ENCODE measurements around the gene MKNK1. TPM values are rescaled to one million over a fixed set of nuclear protein-coding genes. Genes with fewer than 3 reads are reported as not detected.

The MKNK1 gene
- polyA plus RNA-seq, 1 donor (not counting 4 experiments of a cell fraction or from before 2014, with no cell fraction given), result 55.7 TPM

- no peak overlapping the region for H3K9ac ChIP-seq (ENCODE audit: control insufficient read depth, extremely low read depth, insufficient read depth, low read length)
- dilution Hi-C loops (cut with MboI; ENCODE audit: extremely low pct_ligation_motif_present, low sequenced_read_pairs), result no loop called here
- no peaks in the 10 kb centered on the region for H3K9me1 ChIP-seq (ENCODE audit: control insufficient read depth, extremely low read depth, insufficient read depth, low read length)
- H3K36me3 ChIP-seq (ENCODE audit: control insufficient read depth in 2 of 2, extremely low read depth in 1 of 2, insufficient read depth in 2 of 2, low read length in 2 of 2), result peaks cover 0 to 4% of the 10 kb centered on the region in 2 experiments
- H3K79me2 ChIP-seq (ENCODE audit: control insufficient read depth, insufficient read depth, low read length), result peaks cover 39% of the 10 kb centered on the region
- H3K9me3 ChIP-seq (ENCODE audit: control insufficient read depth, low read depth, low read length), result no peaks in the 10 kb centered on the region
- no peak overlapping the region for H3K27ac ChIP-seq (ENCODE audit: control insufficient read depth, insufficient read depth, low read length)
- H3K27me3 ChIP-seq (ENCODE audit: control insufficient read depth, extremely low read depth, insufficient read depth, low read length), result no peaks in the 10 kb centered on the region
- DNase-seq (ENCODE audit: low read depth, low spot score), result no peak
- H3K4me1 ChIP-seq (ENCODE audit: control insufficient read depth, extremely low read depth, insufficient read depth, low read length), result peaks cover 10% of the 10 kb centered on the region
- H4K20me1 ChIP-seq (ENCODE audit: control insufficient read depth, extremely low read depth, insufficient read depth, low read length), result no peaks in the 10 kb centered on the region
- TF ChIP-seq, protein P1, sequence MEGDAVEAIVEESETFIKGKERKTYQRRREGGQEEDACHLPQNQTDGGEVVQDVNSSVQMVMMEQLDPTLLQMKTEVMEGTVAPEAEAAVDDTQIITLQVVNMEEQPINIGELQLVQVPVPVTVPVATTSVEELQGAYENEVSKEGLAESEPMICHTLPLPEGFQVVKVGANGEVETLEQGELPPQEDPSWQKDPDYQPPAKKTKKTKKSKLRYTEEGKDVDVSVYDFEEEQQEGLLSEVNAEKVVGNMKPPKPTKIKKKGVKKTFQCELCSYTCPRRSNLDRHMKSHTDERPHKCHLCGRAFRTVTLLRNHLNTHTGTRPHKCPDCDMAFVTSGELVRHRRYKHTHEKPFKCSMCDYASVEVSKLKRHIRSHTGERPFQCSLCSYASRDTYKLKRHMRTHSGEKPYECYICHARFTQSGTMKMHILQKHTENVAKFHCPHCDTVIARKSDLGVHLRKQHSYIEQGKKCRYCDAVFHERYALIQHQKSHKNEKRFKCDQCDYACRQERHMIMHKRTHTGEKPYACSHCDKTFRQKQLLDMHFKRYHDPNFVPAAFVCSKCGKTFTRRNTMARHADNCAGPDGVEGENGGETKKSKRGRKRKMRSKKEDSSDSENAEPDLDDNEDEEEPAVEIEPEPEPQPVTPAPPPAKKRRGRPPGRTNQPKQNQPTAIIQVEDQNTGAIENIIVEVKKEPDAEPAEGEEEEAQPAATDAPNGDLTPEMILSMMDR (optimal IDR thresholded peaks at IDR 0.05 in 1 of 3, IDR thresholded peaks at IDR 0.05 in 1 of 3, conservative IDR thresholded peaks at IDR 0.05 in 1 of 3; ENCODE audit: extremely low read depth in 1 of 3, insufficient read depth in 2 of 3, low read length in 3 of 3), result no peak
- TF ChIP-seq EZH2 (IDR thresholded peaks at IDR 0.05; ENCODE audit: low read length), result no peak
- no peak overlapping the region for H3K4me2 ChIP-seq (ENCODE audit: control insufficient read depth, extremely low read depth, insufficient read depth, low read depth, low read length)
- H3K4me3 ChIP-seq (ENCODE audit: control insufficient read depth in 2 of 3, extremely low read depth in 1 of 3, insufficient read depth in 2 of 3, low read depth in 1 of 3, low read length in 3 of 3), result no peak overlapping the region
- no peak for FAIRE-seq
- H2AFZ ChIP-seq (ENCODE audit: control insufficient read depth, low read length), result no peak overlapping the region
These were observed 4.8 kb downstream of the MKNK1 start for GRCh38 chr1:46599059-46599970.

DNA sequence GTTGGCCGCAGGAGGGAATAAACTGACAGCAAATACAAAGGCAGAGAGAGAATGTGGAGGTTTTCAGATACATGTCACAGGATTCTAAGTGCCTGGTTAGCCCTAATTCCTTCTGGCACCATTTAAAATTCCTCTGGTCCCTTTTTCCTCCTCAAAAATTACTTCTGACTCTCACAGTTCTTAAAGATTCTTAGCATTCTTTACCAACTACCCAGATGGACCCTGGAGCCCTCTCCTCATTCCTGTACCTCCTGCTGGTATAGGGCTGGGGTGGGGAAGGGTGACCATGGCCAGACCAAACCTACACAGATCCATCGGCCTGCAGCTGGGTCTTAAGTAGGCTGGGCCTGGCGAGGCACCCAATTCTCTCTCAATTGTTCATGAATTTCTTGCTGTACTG lies 7.2 kb downstream of the MKNK1 start:
- no peak for TF ChIP-seq EZH2 (IDR thresholded peaks at IDR 0.05; ENCODE audit: low read length)
- TF ChIP-seq, protein P1 (optimal IDR thresholded peaks at IDR 0.05 in 1 of 3, IDR thresholded peaks at IDR 0.05 in 1 of 3, conservative IDR thresholded peaks at IDR 0.05 in 1 of 3; ENCODE audit: extremely low read depth in 1 of 3, insufficient read depth in 2 of 3, low read length in 3 of 3), result no peak
- dilution Hi-C loops (cut with MboI; ENCODE audit: extremely low pct_ligation_motif_present, low sequenced_read_pairs), result no loop called here
- FAIRE-seq, result no peak

More for the DNA sequence above, 7.2 kb downstream of the MKNK1 start:
- no peaks in the 10 kb centered on the region for H3K9me1 ChIP-seq (ENCODE audit: control insufficient read depth, extremely low read depth, insufficient read depth, low read length)
- H3K79me2 ChIP-seq (ENCODE audit: control insufficient read depth, insufficient read depth, low read length), result peaks cover 22% of the 10 kb centered on the region
- no peak overlapping the region for H3K4me2 ChIP-seq (ENCODE audit: control insufficient read depth, extremely low read depth, insufficient read depth, low read depth, low read length)
- H3K4me1 ChIP-seq (ENCODE audit: control insufficient read depth, extremely low read depth, insufficient read depth, low read length), result no peaks in the 10 kb centered on the region
- no peak overlapping the region for H3K4me3 ChIP-seq (ENCODE audit: control insufficient read depth in 2 of 3, extremely low read depth in 1 of 3, insufficient read depth in 2 of 3, low read depth in 1 of 3, low read length in 3 of 3)
- H3K9ac ChIP-seq (ENCODE audit: control insufficient read depth, extremely low read depth, insufficient read depth, low read length), result no peak overlapping the region
- no peaks in the 10 kb centered on the region for H4K20me1 ChIP-seq (ENCODE audit: control insufficient read depth, extremely low read depth, insufficient read depth, low read length)
- peaks cover 7 to 9% of the 10 kb centered on the region in 2 experiments for H3K36me3 ChIP-seq (ENCODE audit: control insufficient read depth in 2 of 2, extremely low read depth in 1 of 2, insufficient read depth in 2 of 2, low read length in 2 of 2)
- H3K27me3 ChIP-seq (ENCODE audit: control insufficient read depth, extremely low read depth, insufficient read depth, low read length), result no peaks in the 10 kb centered on the region
- no peak for DNase-seq (ENCODE audit: low read depth, low spot score)
- H2AFZ ChIP-seq (ENCODE audit: control insufficient read depth, low read length), result no peak overlapping the region
- no peaks in the 10 kb centered on the region for H3K9me3 ChIP-seq (ENCODE audit: control insufficient read depth, low read depth, low read length)
- no peak overlapping the region for H3K27ac ChIP-seq (ENCODE audit: control insufficient read depth, insufficient read depth, low read length)
